Adipose tissue (tissue), 3 donors: ENCODE data around the gene PPIF. TPM values are rescaled to one million over a fixed set of nuclear protein-coding genes. Genes with fewer than 3 reads are reported as not detected.

Source experiments
- H3K27ac ChIP-seq: one replicate; pipeline ENCODE4 v1.5.1; 2013; ENCODE audit warnings: low read depth, low read length
- WGBS, 3 donors: extraction: QIAGEN DNeasy Blood & Tissue Kit; methylation state at CpG; one replicate each; pipeline ENCODE4 v1.1.7; 2013; 5-methylcytosine and 5-hydroxymethylcytosine counted together
- polyA plus RNA-seq, 3 donors: library from polyadenylated mRNA; stranded (reverse); fragments of 200-250 nt; gene quantifications; one replicate each; pipeline ENCODE4 v1.2.3, GENCODE V29; 2013
- donor health status: healthy with polysubstance abuse.
- donor health status: Bipolar disorder and iron deficiency.
- donor health status: healthy.

PPIF gene
- 100 to 1,000 TPM in 1 of 3 donors, 10 to 100 TPM in 2; 36.1 to 173 (median 64.0) TPM for polyA plus RNA-seq

GRCh38 chr10:79347226-79347893, at the start of gene PPIF:
Gene PPIF, plus strand, starts transcription at chr10:79347469. Its CDS starts 80 bp downstream, at chr10:79347549.
- 1% methylated on average over 66 to 77 of the region's 77 CpGs for WGBS, 3 donors

DNA sequence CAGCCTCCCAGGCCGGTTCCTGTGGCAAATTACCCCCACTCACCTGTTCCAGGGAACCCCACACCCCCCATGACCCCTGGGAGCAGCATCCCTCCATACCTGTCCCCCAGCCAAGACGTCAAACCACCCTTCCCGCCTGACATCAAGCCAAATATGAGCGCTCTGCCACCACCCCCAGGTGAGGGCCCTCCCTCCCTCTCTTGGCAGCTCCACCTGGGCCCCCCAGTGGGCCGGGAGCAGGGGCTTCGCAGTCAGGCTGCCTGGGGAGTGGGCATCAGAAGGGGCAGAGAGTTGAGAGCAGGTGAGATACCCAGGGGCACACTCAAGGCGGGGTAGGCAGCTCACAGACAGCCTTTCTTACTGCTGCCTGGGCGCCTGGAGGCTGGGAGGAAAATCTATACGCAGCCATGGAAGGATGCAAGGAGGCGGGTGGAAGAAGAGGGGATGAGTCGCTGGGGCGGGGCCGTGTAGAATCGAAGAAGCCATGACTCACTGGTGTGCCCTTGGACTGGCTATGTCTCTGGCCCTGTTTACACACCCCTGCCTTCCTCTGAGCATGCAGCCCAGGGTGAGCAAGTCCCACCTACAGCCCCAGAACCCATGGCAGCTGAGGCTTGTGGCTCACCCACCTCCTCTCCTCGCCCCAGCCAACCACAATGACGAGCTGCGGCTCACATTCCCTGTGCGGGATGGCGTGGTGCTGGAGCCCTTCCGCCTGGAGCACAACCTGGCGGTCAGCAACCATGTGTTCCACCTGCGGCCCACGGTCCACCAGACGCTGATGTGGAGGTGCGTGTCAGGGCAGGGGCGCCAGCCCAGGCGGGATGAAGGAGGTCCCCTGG, 48.6 kb upstream of the PPIF start:
- H3K27ac ChIP-seq = no peak overlapping the region
- WGBS, 3 donors = 81 to 89% (median 87%) methylated on average over 27 of the region's 27 CpGs

More at GRCh38 chr10:79347226-79347893, at the start of gene PPIF:
- no peak within 1 kb of the TSS for H3K27ac ChIP-seq

DNA sequence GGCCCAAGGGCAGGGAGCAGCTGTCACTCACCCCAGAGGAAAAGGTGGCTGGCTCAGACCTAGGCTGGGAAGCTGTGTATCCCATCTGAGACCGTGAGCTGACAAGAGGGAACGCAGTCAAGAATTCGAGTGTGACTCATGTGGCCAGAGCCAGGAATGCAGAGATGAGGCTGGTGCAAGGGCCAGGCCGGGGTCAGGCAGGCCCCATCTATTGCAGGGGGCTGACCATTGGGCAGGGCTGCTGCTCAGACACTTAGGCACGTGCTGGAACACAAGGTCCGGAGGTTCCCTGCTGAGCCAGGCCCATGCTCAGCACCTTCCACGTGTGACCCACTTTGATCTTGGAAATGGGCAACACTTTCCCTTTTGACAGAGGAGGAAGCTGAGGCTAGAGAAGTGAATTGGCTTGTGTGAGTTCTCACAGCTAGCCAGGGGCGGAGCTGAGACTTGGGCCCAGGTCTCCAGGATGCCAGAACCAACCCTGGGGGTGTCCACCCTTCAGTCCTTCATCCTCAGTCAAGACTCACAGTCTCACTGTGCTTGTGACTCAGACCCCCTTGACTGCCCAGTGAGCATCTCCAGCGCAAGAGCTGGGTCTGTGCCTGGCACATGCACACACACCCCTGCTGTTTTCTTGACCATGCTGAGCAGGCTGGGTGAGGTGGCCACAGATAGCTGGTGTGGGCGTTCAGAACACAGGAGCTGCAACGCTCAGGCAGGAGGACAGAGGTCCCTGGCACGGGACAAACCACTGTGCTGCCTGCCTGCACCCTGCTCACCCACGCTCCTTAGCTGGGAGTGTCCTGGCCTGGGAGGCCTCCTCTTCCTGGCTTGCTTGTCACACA, 47.6 kb upstream of the PPIF start:
- H3K27ac ChIP-seq = no peak overlapping the region
- WGBS, 3 donors = 80 to 87% (median 85%) methylated on average over 13 of the region's 13 CpGs

DNA sequence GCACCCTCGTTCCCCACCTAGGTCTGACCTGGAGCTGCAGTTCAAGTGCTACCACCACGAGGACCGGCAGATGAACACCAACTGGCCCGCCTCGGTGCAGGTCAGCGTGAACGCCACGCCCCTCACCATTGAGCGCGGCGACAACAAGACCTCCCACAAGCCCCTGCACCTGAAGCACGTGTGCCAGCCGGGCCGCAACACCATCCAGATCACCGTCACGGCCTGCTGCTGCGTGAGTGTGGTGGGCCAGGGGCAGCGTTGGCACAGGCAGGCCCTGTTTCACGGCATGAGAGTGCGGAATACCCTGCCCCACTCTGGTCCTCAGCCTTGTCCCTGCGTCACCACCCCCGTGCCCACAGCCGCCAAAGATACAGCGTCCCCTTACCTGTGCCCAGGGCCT, 46.6 kb upstream of the PPIF start:
- WGBS, 3 donors = 90 to 95% (median 94%) methylated on average over 24 of the region's 24 CpGs
- no peak overlapping the region for H3K27ac ChIP-seq

- no peak overlapping the region for H3K27ac ChIP-seq
- 84 to 92% (median 87%) methylated on average over 19 of the region's 19 CpGs for WGBS, 3 donors
Measured at GRCh38 chr10:79301754-79302530, 45.3 kb upstream of the PPIF start.

- 91 to 93% (median 91%) methylated on average over 25 of the region's 25 CpGs for WGBS, 3 donors
- no peak overlapping the region for H3K27ac ChIP-seq
Measured at GRCh38 chr10:79303631-79304478, 43.4 kb upstream of the PPIF start.

DNA sequence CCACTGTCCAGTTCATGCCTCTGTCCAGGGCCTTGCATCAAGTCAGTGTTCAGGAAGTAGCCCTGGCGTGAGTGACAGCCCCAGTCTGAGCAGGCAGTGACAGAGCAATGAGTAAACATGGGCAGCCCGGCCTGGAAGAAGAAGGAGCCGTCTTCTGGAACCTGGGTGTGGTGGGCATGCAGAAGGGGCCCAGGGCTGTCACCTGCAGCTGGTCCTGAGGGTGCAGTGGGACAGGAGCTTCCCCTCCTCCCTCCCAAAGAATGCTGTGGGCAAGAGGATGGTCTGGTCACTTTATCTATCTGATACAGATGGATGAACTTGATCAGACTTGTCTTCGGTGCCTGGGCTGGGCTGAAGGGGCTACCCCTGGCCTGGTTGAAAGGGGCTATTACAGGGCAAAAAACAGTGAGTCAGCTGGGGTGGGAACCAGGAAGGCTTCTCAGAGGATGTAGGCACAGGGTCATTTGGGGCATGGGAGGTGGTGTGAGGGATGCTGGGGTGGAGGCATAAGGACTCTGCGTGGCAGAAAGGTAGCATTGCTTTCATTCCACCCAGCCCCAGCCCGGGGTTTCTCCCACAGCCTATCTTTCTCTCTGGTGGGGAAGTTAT, 42.7 kb upstream of the PPIF start:
- H3K27ac ChIP-seq = no peak overlapping the region
- 65 to 87% (median 81%) methylated on average over 6 of the region's 6 CpGs for WGBS, 3 donors

DNA sequence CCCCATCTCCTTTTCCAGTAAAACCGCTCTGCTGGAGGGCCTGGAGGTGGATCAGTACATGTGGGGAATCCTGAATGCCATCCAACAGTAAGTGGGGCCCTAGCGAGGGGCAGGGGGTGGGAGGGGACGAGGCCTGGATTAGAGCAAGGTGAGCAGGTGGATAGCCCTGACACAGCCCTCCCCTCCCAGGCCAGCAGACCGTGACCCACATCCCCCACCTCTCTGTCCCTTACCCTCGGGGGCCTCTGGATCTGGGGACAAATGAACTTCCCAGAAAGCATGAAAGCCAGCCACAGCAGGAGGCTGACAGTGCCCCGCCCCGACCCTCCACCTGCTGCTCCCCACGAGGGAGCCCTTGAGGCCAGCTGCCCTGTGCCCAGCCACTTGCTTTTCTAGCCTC, 41.8 kb upstream of the PPIF start:
- WGBS, 3 donors = 80 to 87% (median 87%) methylated on average over 7 to 8 of the region's 8 CpGs

DNA sequence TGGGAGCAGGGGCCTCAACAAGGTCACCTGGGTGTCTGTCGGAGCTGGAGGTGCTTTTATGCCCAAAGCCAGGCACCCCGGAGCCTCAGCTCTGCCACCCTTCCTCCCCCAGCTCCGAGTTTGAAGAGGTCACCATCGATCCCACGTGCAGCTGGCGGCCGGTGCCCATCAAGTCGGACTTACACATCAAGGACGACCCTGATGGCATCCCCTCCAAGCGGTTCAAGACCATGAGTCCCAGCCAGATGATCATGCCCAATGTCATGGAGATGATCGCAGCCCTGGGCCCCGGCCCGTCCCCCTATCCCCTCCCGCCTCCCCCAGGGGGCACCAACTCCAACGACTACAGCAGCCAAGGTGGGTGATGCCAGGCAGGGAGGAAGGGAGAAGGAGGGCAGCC, 41.3 kb upstream of the PPIF start:
- WGBS, 3 donors = 92 to 93% (median 92%) methylated on average over 14 to 15 of the region's 15 CpGs

More for the DNA sequence above, 41.8 kb upstream of the PPIF start:
- no peak overlapping the region for H3K27ac ChIP-seq

DNA sequence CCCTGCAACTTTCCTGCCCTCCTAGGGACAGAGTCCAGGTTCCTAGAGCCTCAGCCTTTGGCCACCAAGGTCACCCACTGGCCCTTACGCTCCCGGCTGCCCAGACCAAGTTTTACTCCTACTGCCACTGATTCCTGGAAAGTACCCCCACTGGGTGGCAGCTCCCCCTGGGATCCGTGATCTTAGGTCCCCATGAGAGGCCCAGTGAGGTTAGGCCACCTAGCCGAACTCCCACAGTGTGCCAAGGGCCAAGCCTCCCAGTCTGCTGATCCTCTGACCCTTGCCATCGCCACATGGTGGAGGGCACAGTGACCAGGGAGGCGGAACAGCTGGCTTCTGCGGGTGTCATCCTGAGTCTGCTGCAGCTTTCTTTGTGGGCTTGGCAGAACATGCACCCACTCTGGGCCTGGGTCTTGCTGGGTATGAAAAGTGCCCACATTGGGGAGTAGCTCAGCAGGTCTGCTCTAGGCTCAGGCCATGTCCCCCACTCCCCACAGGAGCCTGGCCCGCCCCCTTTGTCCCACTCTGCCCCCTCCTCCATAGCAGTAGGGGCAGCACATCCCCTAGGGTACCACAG, 40.5 kb upstream of the PPIF start:
- no peak overlapping the region for H3K27ac ChIP-seq
- WGBS, 3 donors = 88 to 94% (median 93%) methylated on average over 8 of the region's 8 CpGs

More for the DNA sequence above, 41.3 kb upstream of the PPIF start:
- no peak overlapping the region for H3K27ac ChIP-seq

- WGBS, 3 donors = 81 to 84% (median 83%) methylated on average over 7 of the region's 7 CpGs
- no peak overlapping the region for H3K27ac ChIP-seq
Measured at GRCh38 chr10:79308016-79308415, 39.3 kb upstream of the PPIF start.

- WGBS, 3 donors = 74 to 84% (median 81%) methylated on average over 14 of the region's 14 CpGs
- no peak overlapping the region for H3K27ac ChIP-seq
Measured at GRCh38 chr10:79308969-79309665, 38.2 kb upstream of the PPIF start.

- H3K27ac ChIP-seq = no peak overlapping the region
- WGBS, 3 donors = 83 to 89% (median 87%) methylated on average over 26 to 29 of the region's 29 CpGs
Measured at GRCh38 chr10:79310200-79310865, 36.9 kb upstream of the PPIF start.

DNA sequence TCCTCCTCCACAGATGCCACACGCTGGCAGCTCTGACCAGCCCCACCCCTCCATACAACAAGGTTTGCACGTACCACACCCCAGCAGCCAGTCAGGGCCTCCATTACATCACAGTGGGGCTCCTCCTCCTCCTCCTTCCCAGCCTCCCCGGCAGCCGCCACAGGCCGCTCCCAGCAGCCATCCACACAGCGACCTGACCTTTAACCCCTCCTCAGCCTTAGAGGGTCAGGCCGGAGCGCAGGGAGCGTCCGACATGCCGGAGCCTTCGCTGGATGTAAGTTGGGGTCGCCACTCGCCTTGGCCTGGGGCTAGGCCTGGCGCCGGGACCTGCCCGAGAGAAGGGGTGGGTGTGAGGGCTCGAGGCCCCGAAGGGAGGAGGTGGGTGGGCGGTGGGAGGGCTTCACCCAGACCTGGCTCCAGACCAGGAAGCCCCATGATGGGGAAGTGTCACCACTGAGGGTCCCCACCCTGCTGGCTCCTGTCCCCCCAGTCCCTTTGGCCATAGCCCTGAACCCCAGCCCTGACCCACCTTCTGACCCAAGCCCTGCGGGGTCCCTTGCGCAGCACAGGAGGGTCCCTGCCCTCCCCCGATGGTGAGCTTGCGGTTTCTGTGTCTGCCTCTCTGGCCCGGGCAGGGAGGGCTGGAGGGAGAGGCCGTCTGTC, 36.2 kb upstream of the PPIF start:
- 81 to 91% (median 86%) methylated on average over 24 to 26 of the region's 26 CpGs for WGBS, 3 donors
- no peak overlapping the region for H3K27ac ChIP-seq
